K562 (cell line): Measurements from ENCODE around the gene MYBL2. TPM values are rescaled to one million over a fixed set of nuclear protein-coding genes. Genes with fewer than 3 reads are reported as not detected.
A peak's percentile ranks its signal among the peaks of the same experiment; 100 is the strongest.

Experiments used
- CAMTA2 ChIP-seq: fragments of 250-450 bp; sonication (Bioruptor Pico); conservative IDR thresholded peaks from 2 replicates; pipeline ENCODE4 v1.5.1; 2022
- CBX8 ChIP-seq: fragments of 200-600 bp; sonication (generic); IDR thresholded peaks from 2 replicates; pipeline ENCODE4 v1.6.1; 2012; ENCODE audit warnings: borderline replicate concordance, mixed run types, low read depth, mild to moderate bottlenecking, moderate library complexity, mixed read lengths, low read length, control low read depth, inconsistent platforms; ENCODE audit not compliant: poor library complexity, severe bottlenecking; ENCODE audit errors: extremely low read depth
- CLOCK ChIP-seq: fragments of 250-450 bp; sonication (Bioruptor Pico); IDR thresholded peaks from 2 replicates; pipeline ENCODE4 v1.4.0; 2020; ENCODE audit warnings: mild to moderate bottlenecking, moderate library complexity, borderline replicate concordance
- CXXC5 ChIP-seq: fragments of 250-450 bp; sonication (Bioruptor Pico); IDR thresholded peaks from 2 replicates; pipeline ENCODE4 v1.8.0; 2022; ENCODE audit warnings: inconsistent platforms, mild to moderate bottlenecking, moderate library complexity
- ETV1 ChIP-seq: fragments of 450-650 bp; conservative IDR thresholded peaks from 2 replicates; pipeline ENCODE4 v1.6.1; 2016; ENCODE audit warnings: missing genetic modification characterization, control low read depth, low read depth, missing compliant biosample characterization
- FOXP1 ChIP-seq: sonication (generic); formaldehyde crosslinking; IDR thresholded peaks from 2 replicates; pipeline ENCODE4 v1.8.0; 2022; ENCODE audit warnings: mild to moderate bottlenecking, missing genetic modification reagents
- HNRNPL ChIP-seq: fragments of 200-400 bp; formaldehyde crosslinking; IDR thresholded peaks from 2 replicates; pipeline ENCODE4 v1.6.1; 2017; ENCODE audit warnings: low read depth, mild to moderate bottlenecking, low read length
- MCM2 ChIP-seq: fragments of 450-650 bp; IDR thresholded peaks from 2 replicates; pipeline ENCODE4 v1.6.1; 2017; ENCODE audit warnings: low read depth, mild to moderate bottlenecking
- NCOA4 ChIP-seq: fragments of 450-650 bp; IDR thresholded peaks from 2 replicates; pipeline ENCODE4 v1.6.1; 2018; ENCODE audit warnings: mild to moderate bottlenecking; ENCODE audit not compliant: partially characterized antibody
- NCOR1 ChIP-seq: fragments of 450-650 bp; IDR thresholded peaks from 2 replicates; pipeline ENCODE4 v1.6.1; 2016; ENCODE audit warnings: mild to moderate bottlenecking, moderate library complexity
- PCBP2 ChIP-seq: fragments of 200-400 bp; formaldehyde crosslinking; IDR thresholded peaks from 2 replicates; pipeline ENCODE4 v1.6.1; 2018; ENCODE audit warnings: low read length, low read depth, mild to moderate bottlenecking, moderate library complexity; ENCODE audit not compliant: poor library complexity, severe bottlenecking
- POLR2AphosphoS2 ChIP-seq: IDR thresholded peaks from 2 replicates; pipeline ENCODE4 v1.6.1; 2012; ENCODE audit warnings: low read length, improper control_type of control experiment
- PURB ChIP-seq: sonication (generic); formaldehyde crosslinking; IDR thresholded peaks from 2 replicates; pipeline ENCODE4 v1.9.0; 2021; ENCODE audit warnings: low read depth, mild to moderate bottlenecking, missing genetic modification reagents
- RUNX1 ChIP-seq: sonication (generic); IDR thresholded peaks from 2 replicates; pipeline ENCODE4 v1.6.1; 2016; ENCODE audit warnings: antibody characterized with exemption, low read depth
- ZNF217 ChIP-seq: sonication (generic); formaldehyde crosslinking; IDR thresholded peaks from 2 replicates; pipeline ENCODE4 v1.8.0; 2022; ENCODE audit warnings: mild to moderate bottlenecking, missing genetic modification reagents
- ZNF785 ChIP-seq: fragments of 250-450 bp; sonication (Bioruptor Pico); IDR thresholded peaks from 2 replicates; pipeline ENCODE4 v1.4.0; 2020; ENCODE audit warnings: mild to moderate bottlenecking
- polyA plus RNA-seq, 8 experiments: library from polyadenylated mRNA; depleted of rRNA in 4 of 8; stranded (reverse) in 5 of 8; unstranded in 3 of 8; fragments of >200 nt; fragmentation: Nextera tagmentation in 2 of 8; fragmentation: Illumina TruSeq in 1 of 8; extraction: Ambion mirVana in 2 of 8; extraction: Trizol in 1 of 8; gene quantifications; 2 replicates each; pipeline versions ENCODE4 v1.2.1 to v1.2.3, GENCODE V29; 2011 to 2014; ENCODE audit warnings: inconsistent platforms in 1 of 8, missing spikeins in 1 of 8
- total RNA-seq, 7 experiments: library from RNA; depleted of rRNA in 6 of 7; stranded (reverse); fragments of >200 nt in 6 of 7; fragmentation: Illumina TruSeq in 2 of 7; extraction: Trizol in 2 of 7; gene quantifications; 2 replicates each; pipeline versions ENCODE4 v1.2.1 to v1.2.3, GENCODE V29; 2011 to 2021; ENCODE audit warnings: low replicate concordance in 1 of 7
- TF ChIP-seq, protein P1 (sequence below): sonication (generic); formaldehyde crosslinking; IDR thresholded peaks from 2 replicates; pipeline ENCODE4 v1.8.0; 2022; ENCODE audit warnings: missing genetic modification reagents, mild to moderate bottlenecking, moderate library complexity, borderline replicate concordance
- TF ChIP-seq, protein P2 (sequence below): IDR thresholded peaks from 2 replicates; pipeline ENCODE4 v1.6.1; 2012; ENCODE audit warnings: low read depth, low read length, improper control_type of control experiment, borderline replicate concordance
- TF ChIP-seq, protein P3 (sequence below), 3 experiments: fragments of 200-800 bp in 1 of 3; sonication (Bioruptor generic) in 1 of 3; sonication (generic) in 1 of 3; formaldehyde crosslinking in 1 of 3; IDR thresholded peaks; 2 replicates each; pipeline versions ENCODE4 v1.6.1 to v1.8.0; 2016 to 2022; ENCODE audit warnings: mild to moderate bottlenecking in 2 of 3, missing compliant biosample characterization in 2 of 3, missing genetic modification characterization in 2 of 3, missing genetic modification reagents in 1 of 3
- TF ChIP-seq, protein P4 (sequence below): sonication (generic); formaldehyde crosslinking; IDR thresholded peaks from 2 replicates; pipeline ENCODE4 v1.8.0; 2022; ENCODE audit warnings: mild to moderate bottlenecking, missing genetic modification reagents

The MYBL2 gene
- total and polyA plus RNA-seq, 9 of the 15 experiments (the other 6 are each of a cell fraction or from before 2014, with no cell fraction given), result 4.4 to 169 (median 52.5) TPM

DNA sequence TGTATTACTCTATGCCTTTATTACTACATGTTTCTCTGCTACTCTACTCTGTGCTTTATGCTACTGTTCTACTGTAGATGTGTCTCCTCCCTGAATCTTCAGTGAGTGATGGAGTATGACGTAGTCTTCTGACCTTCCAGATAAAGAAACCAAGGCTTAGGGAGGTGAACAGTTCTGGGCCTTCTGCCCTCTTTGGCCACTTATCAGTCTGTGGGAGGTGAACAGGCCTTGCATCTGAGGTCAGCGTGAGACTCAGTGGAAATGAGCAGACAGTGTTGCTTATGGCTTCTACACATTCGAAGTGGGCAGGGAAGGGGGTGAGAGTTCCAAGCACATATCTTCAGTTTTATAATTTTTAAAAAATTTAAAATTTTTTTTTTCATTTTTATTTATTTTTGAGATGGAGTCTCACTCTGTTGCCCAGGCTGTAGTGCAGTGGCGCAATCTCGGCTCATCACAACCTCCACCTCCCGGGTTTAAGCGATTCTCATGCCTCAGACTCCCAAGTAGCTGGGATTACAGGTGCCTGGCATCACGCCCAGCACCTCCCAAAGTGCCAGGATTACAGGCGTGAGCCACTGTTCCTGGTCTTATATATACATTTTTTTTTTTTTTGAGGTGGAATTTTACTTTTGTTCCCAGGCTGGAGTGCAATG is 24.2 kb downstream of the MYBL2 start (continued):
- no peak for TF ChIP-seq CBX8
- TF ChIP-seq, protein P1, sequence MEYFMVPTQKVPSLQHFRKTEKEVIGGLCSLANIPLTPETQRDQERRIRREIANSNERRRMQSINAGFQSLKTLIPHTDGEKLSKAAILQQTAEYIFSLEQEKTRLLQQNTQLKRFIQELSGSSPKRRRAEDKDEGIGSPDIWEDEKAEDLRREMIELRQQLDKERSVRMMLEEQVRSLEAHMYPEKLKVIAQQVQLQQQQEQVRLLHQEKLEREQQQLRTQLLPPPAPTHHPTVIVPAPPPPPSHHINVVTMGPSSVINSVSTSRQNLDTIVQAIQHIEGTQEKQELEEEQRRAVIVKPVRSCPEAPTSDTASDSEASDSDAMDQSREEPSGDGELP (CRISPR knock-in tag), result no peak
- TF ChIP-seq, protein P2, sequence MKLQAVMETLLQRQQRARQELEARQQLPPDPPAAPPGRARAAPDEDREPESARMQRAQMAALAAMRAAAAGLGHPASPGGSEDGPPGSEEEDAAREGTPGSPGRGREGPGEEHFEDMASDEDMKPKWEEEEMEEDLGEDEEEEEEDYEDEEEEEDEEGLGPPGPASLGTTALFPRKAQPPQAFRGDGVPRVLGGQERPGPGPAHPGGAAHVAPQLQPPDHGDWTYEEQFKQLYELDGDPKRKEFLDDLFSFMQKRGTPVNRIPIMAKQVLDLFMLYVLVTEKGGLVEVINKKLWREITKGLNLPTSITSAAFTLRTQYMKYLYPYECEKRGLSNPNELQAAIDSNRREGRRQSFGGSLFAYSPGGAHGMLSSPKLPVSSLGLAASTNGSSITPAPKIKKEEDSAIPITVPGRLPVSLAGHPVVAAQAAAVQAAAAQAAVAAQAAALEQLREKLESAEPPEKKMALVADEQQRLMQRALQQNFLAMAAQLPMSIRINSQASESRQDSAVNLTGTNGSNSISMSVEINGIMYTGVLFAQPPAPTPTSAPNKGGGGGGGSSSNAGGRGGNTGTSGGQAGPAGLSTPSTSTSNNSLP, result no peak
- no peak for TF ChIP-seq FOXP1 (CRISPR knock-in tag)
- peak; percentile 98 for TF ChIP-seq NCOR1
- TF ChIP-seq, protein P3, sequence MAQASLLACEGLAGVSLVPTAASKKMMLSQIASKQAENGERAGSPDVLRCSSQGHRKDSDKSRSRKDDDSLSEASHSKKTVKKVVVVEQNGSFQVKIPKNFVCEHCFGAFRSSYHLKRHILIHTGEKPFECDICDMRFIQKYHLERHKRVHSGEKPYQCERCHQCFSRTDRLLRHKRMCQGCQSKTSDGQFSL (CRISPR knock-in tag; IDR thresholded peaks at IDR 0.05), result no peak
- TF ChIP-seq, protein P3 (tag; IDR thresholded peaks at IDR 0.05), result no peak
- no peak for TF ChIP-seq POLR2AphosphoS2
- TF ChIP-seq PURB (CRISPR knock-in tag), result no peak
- no peak for TF ChIP-seq ZNF217 (CRISPR knock-in tag)
- peak; percentile 88; the same call in 1 of the 2 replicates for TF ChIP-seq RUNX1
- TF ChIP-seq NCOA4, result no peak
- peak; percentile 80 for TF ChIP-seq CXXC5 (CRISPR knock-in tag)
- TF ChIP-seq ETV1 (tag), result no peak
- TF ChIP-seq, protein P4, sequence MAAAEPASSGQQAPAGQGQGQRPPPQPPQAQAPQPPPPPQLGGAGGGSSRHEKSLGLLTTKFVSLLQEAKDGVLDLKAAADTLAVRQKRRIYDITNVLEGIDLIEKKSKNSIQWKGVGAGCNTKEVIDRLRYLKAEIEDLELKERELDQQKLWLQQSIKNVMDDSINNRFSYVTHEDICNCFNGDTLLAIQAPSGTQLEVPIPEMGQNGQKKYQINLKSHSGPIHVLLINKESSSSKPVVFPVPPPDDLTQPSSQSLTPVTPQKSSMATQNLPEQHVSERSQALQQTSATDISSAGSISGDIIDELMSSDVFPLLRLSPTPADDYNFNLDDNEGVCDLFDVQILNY, result no peak
- no peak for TF ChIP-seq PCBP2
- TF ChIP-seq CLOCK (CRISPR knock-in tag), result no peak
- TF ChIP-seq MCM2, result no peak
- TF ChIP-seq HNRNPL, result no peak
- TF ChIP-seq CAMTA2 (CRISPR knock-in tag), result no peak
- TF ChIP-seq ZNF785 (CRISPR knock-in tag), result no peak
